Spleen (tissue), 7 donors: ENCODE data around the gene ARHGEF28.

Experiments used
- POLR2A ChIP-seq, 3 donors: fragments of 450-650 bp; IDR thresholded peaks; one replicate each; pipeline ENCODE4 v1.5.1; 2017; ENCODE audit warnings: antibody characterized with exemption in 3 of 3, mild to moderate bottlenecking in 1 of 3
- POLR2AphosphoS5 ChIP-seq, 3 donors: sonication (generic); formaldehyde crosslinking; IDR thresholded peaks; one replicate each; pipeline ENCODE4 v1.5.1; 2017; ENCODE audit warnings: antibody characterized with exemption in 3 of 3
- TF ChIP-seq, protein P1 (sequence below), 11 experiments: fragments of 200-600 bp in 7 of 11; fragments of 450-650 bp in 4 of 11; sonication (generic) in 4 of 11; IDR thresholded peaks in 8 of 11; conservative IDR thresholded peaks in 3 of 11; 1 replicate in 7 of 11; 2 replicates in 4 of 11; pipeline versions ENCODE4 v1.4.0 to v1.8.0; 2016 to 2021; ENCODE audit warnings: antibody characterized with exemption in 11 of 11, inconsistent platforms in 4 of 11, mild to moderate bottlenecking in 1 of 11
- donor health status: DM: no; HTN: no; CAD: no; lungs with moderate emphysema.
- donor health status: DM: no; HTN: no; CAD: no.
- donor health status: DM: no; HTN: no; CAD: no.

DNA sequence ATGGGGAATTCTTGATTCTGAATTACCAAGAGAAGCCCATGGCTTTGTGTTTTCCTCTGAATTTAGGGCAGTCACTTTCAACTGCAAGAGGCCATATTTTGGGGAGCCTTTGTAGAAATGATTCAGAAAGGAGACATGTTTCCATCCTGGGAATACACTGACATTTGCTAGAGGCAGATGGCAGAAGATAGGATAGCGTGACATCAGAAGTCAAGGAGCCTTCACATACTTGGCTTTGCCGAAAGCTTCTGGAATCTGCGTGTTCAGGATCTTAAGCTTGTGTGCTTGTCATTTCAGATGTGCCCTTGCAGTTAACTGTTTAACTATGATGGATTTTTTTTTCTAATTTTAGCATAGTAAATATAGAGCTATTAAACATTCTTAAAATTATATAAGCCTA lies 296.2 kb downstream of the ARHGEF28 start:
- TF ChIP-seq POLR2A (IDR thresholded peaks at IDR 0.05) = no peak
- TF ChIP-seq, protein P1, sequence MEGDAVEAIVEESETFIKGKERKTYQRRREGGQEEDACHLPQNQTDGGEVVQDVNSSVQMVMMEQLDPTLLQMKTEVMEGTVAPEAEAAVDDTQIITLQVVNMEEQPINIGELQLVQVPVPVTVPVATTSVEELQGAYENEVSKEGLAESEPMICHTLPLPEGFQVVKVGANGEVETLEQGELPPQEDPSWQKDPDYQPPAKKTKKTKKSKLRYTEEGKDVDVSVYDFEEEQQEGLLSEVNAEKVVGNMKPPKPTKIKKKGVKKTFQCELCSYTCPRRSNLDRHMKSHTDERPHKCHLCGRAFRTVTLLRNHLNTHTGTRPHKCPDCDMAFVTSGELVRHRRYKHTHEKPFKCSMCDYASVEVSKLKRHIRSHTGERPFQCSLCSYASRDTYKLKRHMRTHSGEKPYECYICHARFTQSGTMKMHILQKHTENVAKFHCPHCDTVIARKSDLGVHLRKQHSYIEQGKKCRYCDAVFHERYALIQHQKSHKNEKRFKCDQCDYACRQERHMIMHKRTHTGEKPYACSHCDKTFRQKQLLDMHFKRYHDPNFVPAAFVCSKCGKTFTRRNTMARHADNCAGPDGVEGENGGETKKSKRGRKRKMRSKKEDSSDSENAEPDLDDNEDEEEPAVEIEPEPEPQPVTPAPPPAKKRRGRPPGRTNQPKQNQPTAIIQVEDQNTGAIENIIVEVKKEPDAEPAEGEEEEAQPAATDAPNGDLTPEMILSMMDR (IDR thresholded peaks at IDR 0.05 in 8 of 11, conservative IDR thresholded peaks at IDR 0.05 in 3 of 11) = no peak
- TF ChIP-seq POLR2AphosphoS5 (IDR thresholded peaks at IDR 0.05) = no peak
